Measurements from ENCODE around the gene SPNS3. TPM values are rescaled to one million over a fixed set of nuclear protein-coding genes. Genes with fewer than 3 reads are reported as not detected.

Gene SPNS3
- polyA plus RNA-seq, 5 donors, result 0.75 to 1.6 (median 1.2) TPM

GRCh38 chr17:4465786-4466185 is 32.0 kb downstream of the SPNS3 start:
- DNase-seq, result no peak

- no peak for DNase-seq
Measured at GRCh38 chr17:4467287-4467686, 33.5 kb downstream of the SPNS3 start.

DNA sequence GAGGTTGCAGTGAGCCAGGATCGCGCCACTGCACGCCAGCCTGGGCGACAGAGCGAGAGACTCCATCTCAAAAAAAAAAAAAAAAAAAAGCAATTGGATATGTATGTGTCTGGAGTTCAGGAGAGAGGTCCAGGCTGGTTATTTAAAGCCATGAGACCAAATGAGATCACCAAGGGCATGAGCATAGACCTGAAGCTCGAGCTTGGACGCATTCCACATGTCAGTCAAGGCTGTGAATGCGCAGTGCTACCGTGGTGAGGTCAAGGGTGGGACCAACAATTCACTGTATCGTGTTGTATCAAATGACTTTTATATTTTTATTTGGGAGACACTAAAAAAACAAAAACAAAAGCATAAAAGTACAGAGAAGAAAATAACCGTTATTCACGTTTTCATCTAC is 35.8 kb downstream of the SPNS3 start:
- no peak for DNase-seq

GRCh38 chr17:4472286-4472685 is 38.5 kb downstream of the SPNS3 start:
- no peak for DNase-seq

GRCh38 chr17:4474093-4474492 is 40.4 kb downstream of the SPNS3 start:
- DNase-seq, result no peak

- DNase-seq, result no peak
Measured at GRCh38 chr17:4475001-4475400, 41.3 kb downstream of the SPNS3 start.

DNA sequence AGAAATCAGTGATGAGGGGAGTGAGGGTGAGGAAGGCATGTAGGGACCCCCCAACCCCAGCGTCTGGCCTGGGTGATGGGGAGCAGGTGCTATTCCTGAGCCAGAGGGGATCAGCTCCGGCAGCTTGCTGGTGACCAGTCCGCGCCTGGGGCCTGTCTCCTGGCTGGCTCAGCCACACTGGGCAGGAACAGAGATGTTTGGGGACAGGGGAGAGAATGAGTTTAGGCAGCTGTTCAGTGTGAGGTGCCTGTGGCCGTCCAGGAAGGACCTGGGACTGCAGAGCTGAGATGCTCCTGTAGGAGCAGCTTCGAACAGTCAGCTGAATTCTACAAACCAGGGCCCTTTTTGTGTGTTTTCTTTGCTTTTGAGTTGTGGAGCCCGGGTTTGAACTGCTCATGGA is 41.7 kb downstream of the SPNS3 start:
- DNase-seq, result no peak

DNA sequence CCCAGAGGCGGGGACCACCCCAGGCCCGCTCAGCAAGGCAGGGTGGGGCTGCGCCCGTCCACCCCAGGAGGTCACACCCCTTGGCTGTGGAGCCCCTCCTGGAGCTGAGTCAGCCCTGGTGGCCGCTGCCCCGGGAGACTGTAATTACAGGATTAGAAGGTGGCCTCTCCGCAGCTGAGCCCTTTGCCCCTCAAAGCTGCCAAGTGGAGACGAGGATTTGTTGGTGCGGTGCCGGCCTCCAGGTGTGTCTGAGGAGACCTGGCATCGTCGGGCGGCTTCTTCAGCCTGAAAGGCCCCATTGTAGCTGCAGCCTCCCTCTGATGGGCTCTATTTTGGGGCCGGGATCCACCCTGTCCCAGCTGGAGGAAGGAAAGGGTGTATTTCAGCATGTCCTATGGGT is 42.3 kb downstream of the SPNS3 start:
- no peak for DNase-seq

DNA sequence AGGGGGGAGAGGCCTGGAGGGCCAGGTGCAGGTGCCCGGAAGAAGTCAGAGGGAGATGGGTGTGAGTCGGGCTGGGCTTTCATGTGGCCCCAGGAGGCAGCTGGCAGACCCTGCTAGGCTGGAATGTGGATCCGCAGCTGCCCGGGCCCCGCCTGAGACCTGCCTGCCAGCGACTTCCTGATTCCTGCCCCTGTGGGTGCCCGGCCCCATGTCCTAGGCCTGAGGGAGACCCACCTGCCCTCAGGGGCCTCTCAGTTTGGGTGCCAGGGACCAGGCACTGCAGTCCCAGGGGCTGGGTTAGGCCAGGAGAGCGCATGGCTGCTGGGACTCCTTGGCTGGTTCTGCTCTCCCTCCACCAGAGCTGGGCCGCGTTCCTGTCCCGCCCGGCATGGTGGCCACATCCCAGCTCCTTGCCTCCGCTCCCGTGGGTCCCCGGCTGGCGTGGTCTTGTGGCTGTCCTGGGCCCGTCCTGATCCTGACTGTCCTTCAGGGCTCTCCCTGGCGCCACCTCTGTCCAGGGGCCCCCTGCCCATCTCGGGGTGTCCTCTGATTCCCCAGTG is 42.9 kb downstream of the SPNS3 start:
- DNase-seq, result no peak

DNA sequence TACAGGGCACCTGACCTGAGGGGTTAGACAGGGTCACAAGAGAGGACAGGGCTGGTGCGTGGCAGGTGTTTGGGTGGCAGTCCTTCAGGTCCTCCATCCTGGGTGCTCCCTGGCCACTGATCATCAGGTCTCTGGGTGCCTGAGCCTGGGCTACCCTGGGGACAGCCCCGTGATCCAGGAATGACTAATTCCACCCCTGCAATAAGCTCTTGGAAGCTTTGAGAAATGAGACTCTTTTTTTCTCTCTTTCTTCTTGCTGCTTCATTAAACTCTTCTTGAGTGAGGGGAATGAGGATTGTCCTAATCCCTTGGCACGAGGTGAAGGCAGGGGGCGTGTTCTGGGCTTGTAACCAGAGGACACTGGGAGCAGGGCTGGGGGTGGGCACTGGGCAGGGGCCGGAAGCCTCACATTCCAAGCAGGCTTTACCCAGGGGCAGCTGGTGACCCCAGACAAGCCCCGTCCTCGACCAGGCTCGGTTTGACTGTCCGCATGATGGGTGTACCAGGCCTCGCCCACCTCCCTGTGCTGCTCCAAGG is 43.6 kb downstream of the SPNS3 start:
- DNase-seq, result no peak

DNA sequence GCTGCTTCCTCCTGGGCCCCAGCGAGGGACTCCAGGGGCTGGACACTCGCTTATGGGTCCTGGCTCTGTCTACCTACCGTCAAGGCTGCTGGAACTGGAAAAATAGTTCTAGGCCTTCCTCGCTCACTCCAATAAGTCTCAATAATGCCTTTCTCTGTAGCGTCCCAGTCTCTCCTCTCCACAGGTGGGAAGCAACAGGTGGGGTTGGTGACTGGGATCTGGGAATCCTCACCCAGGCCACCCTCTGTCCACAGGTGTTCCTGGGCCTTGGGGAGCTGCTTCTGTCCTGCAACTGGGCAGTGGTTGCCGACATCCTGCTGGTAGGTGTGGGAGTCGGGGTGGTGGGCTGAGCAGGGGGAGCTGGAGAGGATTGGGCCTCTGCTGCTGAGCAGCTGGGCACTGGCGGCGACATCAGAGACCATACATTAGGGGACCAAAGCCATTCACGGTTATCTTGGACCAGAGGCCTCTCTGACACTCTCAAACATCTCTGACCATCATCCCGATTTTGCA is 44.6 kb downstream of the SPNS3 start:
- no peak for DNase-seq

- no peak for DNase-seq
Measured at GRCh38 chr17:4479340-4479981, 45.7 kb downstream of the SPNS3 start.

- DNase-seq, result no peak
Measured at GRCh38 chr17:4479982-4480751, 46.4 kb downstream of the SPNS3 start.

DNA sequence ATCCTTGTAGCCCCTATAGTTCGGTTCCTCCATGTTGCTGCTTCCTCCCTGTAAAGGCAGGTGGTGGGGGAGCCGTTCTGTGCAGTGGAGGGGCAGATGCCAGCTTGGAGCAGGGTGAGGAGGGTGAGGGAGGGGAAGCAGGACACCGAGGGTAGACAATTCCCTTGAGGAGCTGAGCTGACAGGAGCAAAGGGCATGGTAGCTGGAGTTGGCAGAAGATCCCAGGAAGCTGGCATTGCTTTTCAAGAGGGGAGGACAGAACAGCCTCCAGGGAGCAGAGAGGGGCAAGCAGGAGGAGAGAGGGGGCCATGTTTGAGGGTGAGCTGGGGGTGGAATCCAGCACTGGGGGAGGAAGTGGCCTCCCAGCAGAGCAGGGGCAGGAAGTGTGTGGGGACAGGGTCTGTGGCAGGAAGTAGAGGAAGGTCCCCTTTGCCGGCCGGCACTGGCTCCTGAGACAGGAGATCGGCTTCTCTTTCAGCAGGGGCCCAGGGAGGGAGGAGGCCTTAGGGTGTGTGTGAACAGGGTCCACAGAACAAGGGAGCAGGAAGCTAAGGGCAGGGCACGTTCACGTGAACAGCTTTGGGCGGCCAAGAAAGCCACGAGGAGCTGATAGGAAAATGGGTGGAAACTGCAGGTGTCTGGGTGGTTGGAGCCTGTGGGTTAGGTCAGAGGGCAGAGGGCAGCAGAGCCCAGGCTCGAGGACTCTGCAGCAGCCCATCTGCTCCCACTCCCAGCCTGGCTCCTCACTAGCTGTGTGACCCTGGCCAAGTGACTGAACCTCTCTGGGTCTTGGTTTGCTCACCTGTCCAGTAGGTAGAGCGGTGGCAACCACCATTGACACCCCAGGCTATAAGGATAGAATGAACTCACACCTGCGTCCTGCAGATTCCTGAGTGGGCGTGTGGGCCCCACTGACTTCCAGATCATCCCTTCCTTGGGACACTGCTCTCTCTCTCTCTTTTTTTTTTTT is 47.5 kb downstream of the SPNS3 start:
- DNase-seq, result no peak

DNA sequence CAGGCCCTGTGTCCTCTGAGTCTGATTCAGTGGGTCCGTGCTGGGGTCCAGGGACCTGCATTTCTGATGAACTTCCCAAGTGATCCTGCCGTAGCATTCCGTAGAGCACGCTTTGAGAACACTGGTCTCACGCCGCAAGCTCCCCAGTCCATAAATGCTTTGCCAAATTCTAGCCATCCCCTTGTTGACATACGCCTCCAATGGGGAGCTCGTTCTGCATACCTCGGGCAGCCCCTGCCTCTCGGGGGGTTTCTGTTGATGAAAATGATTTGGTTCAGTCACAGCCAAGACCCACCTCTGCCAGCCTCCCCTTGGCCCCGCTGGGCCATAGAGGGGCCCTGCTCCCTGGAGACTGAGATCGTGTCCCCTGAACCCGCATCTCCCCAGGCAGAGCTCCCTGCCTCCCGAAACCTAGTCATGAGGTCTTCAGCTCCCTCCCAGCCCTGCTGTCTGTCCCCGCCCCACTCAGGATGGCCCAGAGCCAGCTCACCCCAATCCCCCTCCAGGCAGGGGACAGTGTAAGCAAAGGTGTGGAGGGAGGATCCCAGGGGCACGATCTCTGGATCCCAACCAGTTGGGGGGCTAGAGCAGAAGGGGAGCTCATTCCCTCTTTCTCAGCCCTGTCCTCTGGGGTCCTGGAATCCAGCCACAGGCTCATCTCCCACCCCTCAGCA is 48.7 kb downstream of the SPNS3 start:
- DNase-seq, result no peak

DNA sequence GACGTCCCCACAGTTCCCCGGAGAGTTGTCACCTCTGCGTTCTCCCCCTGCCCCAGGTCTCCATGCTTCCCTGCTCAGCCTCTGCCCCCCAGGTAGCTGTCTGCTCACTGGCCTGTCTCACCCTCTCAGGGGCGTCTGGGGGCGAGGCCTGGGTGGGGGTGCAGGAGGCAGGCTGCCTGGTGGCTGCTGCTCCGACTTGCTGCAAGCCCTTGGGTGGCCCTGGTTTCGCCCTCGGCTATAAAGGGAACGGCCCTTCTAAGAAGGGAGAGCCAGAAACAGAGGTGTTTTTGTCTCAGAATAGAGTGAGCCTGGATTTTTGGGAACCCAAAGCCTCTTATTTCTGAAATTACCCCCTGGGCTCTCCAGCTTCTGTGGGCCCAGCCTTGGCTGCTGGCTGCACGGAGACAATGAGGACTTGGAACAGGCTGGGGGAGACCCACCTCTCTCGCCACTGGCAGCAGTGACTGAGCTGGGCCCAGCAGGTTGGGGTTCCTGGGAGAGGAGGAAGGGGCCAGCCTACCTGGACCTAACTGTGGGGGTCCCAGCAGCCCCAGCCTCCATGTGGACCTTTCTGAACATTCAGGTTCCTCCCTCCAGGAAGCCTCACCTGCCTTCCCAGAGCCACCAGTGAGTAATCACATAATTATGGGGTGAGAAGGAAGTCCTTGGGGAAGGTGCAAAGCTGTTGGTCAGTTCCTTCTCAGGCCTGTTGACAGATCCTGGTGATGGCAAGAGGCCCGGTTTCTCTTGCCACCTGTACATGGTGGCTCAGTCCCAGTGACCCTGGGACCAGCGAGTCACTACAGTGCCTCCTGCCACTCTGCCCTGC is 49.5 kb downstream of the SPNS3 start:
- no peak for DNase-seq

GRCh38 chr17:4485676-4486646 is 52.2 kb downstream of the SPNS3 start:
- no peak for DNase-seq

GRCh38 chr17:4487296-4487695 is 53.6 kb downstream of the SPNS3 start:
- no peak for DNase-seq

Data from right lung (tissue), 5 donors.